Stimulated activated CD4-positive, alpha-beta T cell treated with anti-CD3 and anti-CD28 coated beads, TNF-alpha, amount 100 ng/mL, for 48 hours (primary cell): ENCODE data around the gene COX17.

Source experiments
- DNase-seq, 3 donors: peaks; one replicate each; pipeline ENCODE4 v3.0.0-alpha.2; 2020; ENCODE audit warnings: low read depth in 3 of 3

Gene COX17

GRCh38 chr3:119624002-119624720, 53.0 kb downstream of the COX17 start:
- no peak for DNase-seq

DNA sequence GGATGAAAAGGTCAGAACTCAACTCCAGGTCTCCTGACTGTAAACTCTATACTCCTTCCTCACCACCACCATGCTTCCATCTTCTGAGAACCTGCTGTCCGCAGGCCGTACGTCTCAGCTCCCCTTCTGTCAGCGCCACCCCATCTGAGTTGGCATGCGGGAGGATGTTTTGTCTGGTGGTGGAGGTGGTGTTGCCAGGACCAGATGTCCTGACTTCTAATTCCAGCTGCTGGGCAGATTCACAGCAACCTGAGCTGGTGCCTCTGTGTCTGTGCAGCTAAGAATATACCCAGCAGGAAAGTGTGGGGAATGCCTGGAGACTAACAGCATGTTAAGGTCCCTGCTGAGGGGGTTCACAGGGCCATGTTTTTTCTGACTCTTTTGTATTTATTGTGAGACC, 56.3 kb downstream of the COX17 start:
- no peak for DNase-seq
